ENCODE data around the gene LCN1.

DNA sequence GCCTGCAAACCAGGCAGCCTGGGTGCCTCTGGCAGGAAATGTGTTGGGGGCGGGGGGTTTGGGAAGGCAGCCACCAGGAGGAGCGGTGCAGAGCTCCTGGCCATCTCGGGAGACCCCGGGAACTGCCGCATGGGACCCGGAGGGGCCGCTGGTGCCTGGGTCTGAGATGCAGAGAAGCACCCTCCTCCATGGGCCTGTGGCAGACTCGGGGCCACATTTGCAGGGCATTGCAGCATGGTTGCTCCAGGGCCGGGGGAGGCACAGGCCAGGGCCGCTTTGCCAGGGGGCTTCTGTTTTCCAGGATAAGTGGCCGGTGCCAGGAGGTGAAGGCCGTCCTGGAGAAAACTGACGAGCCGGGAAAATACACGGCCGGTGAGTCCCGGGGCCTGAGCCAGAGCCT, 1.7 kb downstream of the LCN1 start:
- TF ChIP-seq, protein P1, sequence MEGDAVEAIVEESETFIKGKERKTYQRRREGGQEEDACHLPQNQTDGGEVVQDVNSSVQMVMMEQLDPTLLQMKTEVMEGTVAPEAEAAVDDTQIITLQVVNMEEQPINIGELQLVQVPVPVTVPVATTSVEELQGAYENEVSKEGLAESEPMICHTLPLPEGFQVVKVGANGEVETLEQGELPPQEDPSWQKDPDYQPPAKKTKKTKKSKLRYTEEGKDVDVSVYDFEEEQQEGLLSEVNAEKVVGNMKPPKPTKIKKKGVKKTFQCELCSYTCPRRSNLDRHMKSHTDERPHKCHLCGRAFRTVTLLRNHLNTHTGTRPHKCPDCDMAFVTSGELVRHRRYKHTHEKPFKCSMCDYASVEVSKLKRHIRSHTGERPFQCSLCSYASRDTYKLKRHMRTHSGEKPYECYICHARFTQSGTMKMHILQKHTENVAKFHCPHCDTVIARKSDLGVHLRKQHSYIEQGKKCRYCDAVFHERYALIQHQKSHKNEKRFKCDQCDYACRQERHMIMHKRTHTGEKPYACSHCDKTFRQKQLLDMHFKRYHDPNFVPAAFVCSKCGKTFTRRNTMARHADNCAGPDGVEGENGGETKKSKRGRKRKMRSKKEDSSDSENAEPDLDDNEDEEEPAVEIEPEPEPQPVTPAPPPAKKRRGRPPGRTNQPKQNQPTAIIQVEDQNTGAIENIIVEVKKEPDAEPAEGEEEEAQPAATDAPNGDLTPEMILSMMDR (IDR thresholded peaks at IDR 0.05 in 8 of 11, conservative IDR thresholded peaks at IDR 0.05 in 3 of 11): no peak
- TF ChIP-seq POLR2AphosphoS5 (IDR thresholded peaks at IDR 0.05): no peak
- TF ChIP-seq POLR2A (IDR thresholded peaks at IDR 0.05): no peak
